CD4-positive, alpha-beta T cell treated with Interleukin-10 for 1 hour (primary cell): ENCODE measurements around the gene SLC44A2.

Experiments
- DNase-seq: peaks from one replicate; pipeline ENCODE4 v3.0.0-alpha.2; 2020

The SLC44A2 gene

GRCh38 chr19:10683582-10683981 is 58.2 kb downstream of the SLC44A2 start:
- no peak for DNase-seq

DNA sequence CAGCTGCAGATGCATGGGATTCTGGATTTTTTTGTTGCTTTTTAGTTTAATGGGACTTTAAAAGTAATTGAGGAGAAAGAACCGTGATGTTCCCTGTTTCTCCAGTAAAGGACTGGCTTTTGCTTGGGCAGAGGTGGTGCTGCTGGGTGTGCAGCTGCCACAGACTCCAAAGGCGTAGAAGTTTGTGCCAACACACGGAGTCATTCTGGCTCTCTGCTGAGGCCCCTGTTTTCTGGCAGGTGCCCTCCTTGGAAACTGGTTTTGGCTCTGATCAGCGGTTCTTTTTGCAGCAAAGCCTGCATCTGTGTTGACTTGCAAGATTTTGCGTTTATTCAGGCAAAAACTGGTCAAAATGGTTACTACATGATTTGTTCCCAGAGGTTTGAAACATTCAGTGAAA is 59.9 kb downstream of the SLC44A2 start:
- DNase-seq: no peak

- DNase-seq: no peak
Observed at GRCh38 chr19:10686193-10686592, 60.8 kb downstream of the SLC44A2 start.

GRCh38 chr19:10686661-10687517 is 61.5 kb downstream of the SLC44A2 start:
- no peak for DNase-seq

DNA sequence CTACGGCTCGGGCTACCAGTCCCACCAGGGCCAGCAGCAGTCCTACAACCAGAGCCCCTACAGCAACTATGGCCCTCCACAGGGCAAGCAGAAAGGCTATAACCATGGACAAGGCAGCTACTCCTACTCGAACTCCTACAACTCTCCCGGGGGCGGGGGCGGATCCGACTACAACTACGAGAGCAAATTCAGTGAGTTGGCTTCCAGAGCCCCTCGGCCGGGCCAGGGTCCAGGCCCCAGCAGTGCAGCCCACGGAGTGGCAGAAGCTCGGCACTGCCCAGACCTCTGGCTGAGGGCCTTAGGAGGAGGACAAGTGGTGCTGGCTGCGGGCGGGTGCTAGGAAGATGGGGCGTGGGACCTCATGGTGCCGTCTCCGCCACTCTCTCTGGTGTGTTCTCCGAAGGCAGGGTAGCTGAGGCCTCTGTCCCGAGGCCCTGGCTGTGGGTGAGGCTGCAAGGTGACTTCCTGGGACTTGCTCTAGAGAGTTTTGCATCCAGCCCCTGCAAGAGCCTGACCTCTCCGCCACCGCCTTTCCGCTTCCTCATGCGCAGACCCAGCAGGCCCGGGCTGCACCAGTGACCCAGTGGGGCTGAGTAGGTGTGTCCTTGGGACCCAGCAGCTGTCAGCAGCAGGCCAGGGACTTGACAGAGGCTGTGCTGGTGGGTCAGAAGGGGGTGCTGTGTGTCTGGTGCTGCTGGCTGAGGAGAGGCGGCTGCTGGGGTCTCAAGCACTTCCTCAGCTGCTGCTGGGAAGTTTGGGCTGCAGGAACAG is 62.4 kb downstream of the SLC44A2 start:
- DNase-seq: no peak

- no peak for DNase-seq
Observed at GRCh38 chr19:10688545-10689280, 63.4 kb downstream of the SLC44A2 start.

GRCh38 chr19:10690341-10690781 is 65.0 kb downstream of the SLC44A2 start:
- DNase-seq: no peak

DNA sequence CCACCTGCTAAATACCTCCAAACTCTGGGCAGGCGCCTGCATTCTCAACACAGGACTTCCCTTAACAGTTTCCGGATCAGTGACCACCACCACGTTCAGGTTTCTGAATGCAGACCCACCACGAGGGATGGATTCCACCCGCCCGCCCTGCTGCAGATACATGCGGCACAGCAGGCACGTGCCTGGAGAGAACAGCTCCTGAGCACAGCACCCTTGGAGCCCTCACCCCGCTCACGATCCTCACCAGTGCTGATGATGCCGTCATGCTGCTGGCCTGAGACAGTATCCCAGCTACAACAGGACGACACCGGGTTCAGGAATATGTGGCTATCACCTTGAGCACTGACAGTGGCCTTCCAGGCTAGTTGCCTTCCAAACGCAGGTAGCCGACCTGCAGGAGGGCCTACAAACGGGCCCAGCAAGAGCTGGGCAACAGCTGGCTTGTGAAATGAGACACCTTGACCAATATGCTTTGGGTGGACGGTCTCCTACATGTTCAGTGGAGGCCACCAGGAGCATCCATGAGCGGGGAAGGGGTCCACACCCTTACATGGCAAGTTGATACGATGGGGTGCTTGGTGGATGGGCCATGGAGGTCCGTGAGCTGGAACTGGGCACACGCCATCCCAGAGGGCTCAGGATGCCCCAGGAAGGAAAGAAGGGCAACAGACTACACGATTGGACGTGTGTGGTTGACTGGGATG is 66.0 kb downstream of the SLC44A2 start:
- DNase-seq: no peak

DNA sequence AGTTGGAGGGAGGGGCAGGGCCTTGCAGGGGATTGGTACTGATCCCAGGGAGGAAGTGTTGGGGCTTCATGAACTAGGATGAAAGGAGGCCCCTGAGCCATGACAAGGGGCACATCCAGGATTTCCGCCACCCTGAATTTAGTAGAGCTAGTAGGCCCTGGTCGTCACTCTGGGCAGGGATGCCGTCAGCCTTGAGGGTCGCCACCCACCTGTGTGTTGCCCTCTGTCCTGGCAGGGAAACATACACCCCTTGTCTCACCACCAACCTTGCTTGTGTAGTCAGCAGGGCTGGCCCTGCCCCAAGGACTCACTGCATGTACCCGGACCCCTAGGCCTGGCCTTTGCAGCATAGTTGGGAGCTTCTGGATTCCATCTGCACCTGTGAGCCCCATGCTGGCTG is 66.5 kb downstream of the SLC44A2 start:
- DNase-seq: no peak

GRCh38 chr19:10692673-10693264 is 67.4 kb downstream of the SLC44A2 start:
- DNase-seq: no peak
